Transverse colon (tissue), 4 donors: Measurements from ENCODE around the gene VCPKMT. TPM values are rescaled to one million over a fixed set of nuclear protein-coding genes. Genes with fewer than 3 reads are reported as not detected.

ENCODE experiments used
- DNase-seq: peaks from one replicate; pipeline ENCODE4 v3.0.0-alpha.2; 2019
- H3K27ac ChIP-seq, 4 donors: fragments of 200-600 bp; sonication (generic); 2 replicates each; pipeline ENCODE4 v1.5.1; 2016 to 2018; ENCODE audit warnings: inconsistent platforms in 4 of 4
- H3K27me3 ChIP-seq: fragments of 200-600 bp; sonication (generic); 2 replicates; pipeline ENCODE4 v1.5.1; 2017; ENCODE audit warnings: inconsistent platforms
- H3K36me3 ChIP-seq, 4 donors: fragments of 200-600 bp; sonication (generic); 2 replicates each; pipeline ENCODE4 v1.5.1; 2017 to 2019; ENCODE audit warnings: inconsistent platforms in 4 of 4
- H3K4me1 ChIP-seq, 4 donors: fragments of 200-600 bp; sonication (generic); 2 replicates each; pipeline ENCODE4 v1.5.1; 2017 to 2020; ENCODE audit warnings: inconsistent platforms in 4 of 4
- H3K4me3 ChIP-seq, 4 donors: fragments of 200-600 bp; sonication (generic); 1 replicate in 1 of 4; 2 replicates in 3 of 4; pipeline versions ENCODE4 v1.5.1 to v1.6.1; 2017 to 2019; ENCODE audit warnings: inconsistent platforms in 4 of 4
- H3K9me3 ChIP-seq, 2 donors: fragments of 200-600 bp; sonication (generic); 2 replicates each; pipeline ENCODE4 v1.5.1; 2017 to 2019; ENCODE audit warnings: inconsistent platforms in 2 of 2
- EP300 ChIP-seq: sonication (generic); formaldehyde crosslinking; IDR thresholded peaks from one replicate; pipeline ENCODE4 v1.6.1; 2017; ENCODE audit warnings: antibody characterized with exemption, low read depth
- POLR2A ChIP-seq: fragments of 450-650 bp; IDR thresholded peaks from one replicate; pipeline ENCODE4 v1.6.1; 2016; ENCODE audit warnings: antibody characterized with exemption, mild to moderate bottlenecking, moderate library complexity
- POLR2AphosphoS5 ChIP-seq, 3 donors: sonication (generic); formaldehyde crosslinking; IDR thresholded peaks; one replicate each; pipeline ENCODE4 v1.6.1; 2016; ENCODE audit warnings: antibody characterized with exemption in 3 of 3
- WGBS, 2 donors: methylation state at CpG; one replicate each; pipeline ENCODE4 v1.1.5; 2018; ENCODE audit warnings: low coverage in 1 of 2; 5-methylcytosine and 5-hydroxymethylcytosine counted together
- in situ Hi-C, 4 donors: fragments of 200-750 bp; cut with MboI; loops; one replicate each; pipeline versions ENCODE4 v1.15.0 to v1.15.1; 2017; ENCODE audit warnings: low sequenced_read_pairs in 3 of 4, low pct_ligation_motif_present in 1 of 4, low pct_unique_long_range_greater_than_20kb in 1 of 4
- intact Hi-C: fragments of 100-400 bp; cut with DNase I; formaldehyde crosslinking; loops from one replicate; pipeline ENCODE4 v1.15.1; 2023; ENCODE audit warnings: low total_unique reads
- total RNA-seq, 4 donors: library from RNA; depleted of rRNA; stranded (reverse); fragments of >200 nt; gene quantifications; one replicate each; pipeline ENCODE4 v1.1.0, GENCODE V29; 2016
- TF ChIP-seq, protein P1 (sequence below), 5 experiments: fragments of 200-600 bp in 3 of 5; fragments of 450-650 bp in 2 of 5; sonication (generic) in 3 of 5; IDR thresholded peaks; 1 replicate in 2 of 5; 2 replicates in 3 of 5; pipeline ENCODE4 v1.5.1; 2016 to 2017; ENCODE audit warnings: antibody characterized with exemption in 5 of 5, inconsistent platforms in 3 of 5, mild to moderate bottlenecking in 2 of 5, moderate library complexity in 1 of 5

The VCPKMT gene
- 10 to 100 TPM in 1 of 4 donors, 1 to 10 TPM in 3; 3.7 to 12.1 (median 5.9) TPM for total RNA-seq

- Histone ChIP-seq H3K27me3 (no peaks in the 10 kb centered on the region), H3K4me3 (peak within 1 kb of the TSS; percentile 68 to 95 (median 79)), H3K27ac (peak within 1 kb of the TSS; percentile 83 to 97 (median 89)), H3K9me3 (no peaks in the 10 kb centered on the region), H3K36me3 (peaks cover 0 to 30% (median 5%) of the 10 kb centered on the region in 4 donors), H3K4me1 (peaks cover 8 to 22% (median 13%) of the 10 kb centered on the region in 4 donors)
- WGBS, 2 donors = 1% methylated on average over 46 of the region's 63 CpGs; no CpG with 5 or more reads in 1 of the 2 donors
- TF ChIP-seq EP300 = no peak
- TF ChIP-seq, protein P1, sequence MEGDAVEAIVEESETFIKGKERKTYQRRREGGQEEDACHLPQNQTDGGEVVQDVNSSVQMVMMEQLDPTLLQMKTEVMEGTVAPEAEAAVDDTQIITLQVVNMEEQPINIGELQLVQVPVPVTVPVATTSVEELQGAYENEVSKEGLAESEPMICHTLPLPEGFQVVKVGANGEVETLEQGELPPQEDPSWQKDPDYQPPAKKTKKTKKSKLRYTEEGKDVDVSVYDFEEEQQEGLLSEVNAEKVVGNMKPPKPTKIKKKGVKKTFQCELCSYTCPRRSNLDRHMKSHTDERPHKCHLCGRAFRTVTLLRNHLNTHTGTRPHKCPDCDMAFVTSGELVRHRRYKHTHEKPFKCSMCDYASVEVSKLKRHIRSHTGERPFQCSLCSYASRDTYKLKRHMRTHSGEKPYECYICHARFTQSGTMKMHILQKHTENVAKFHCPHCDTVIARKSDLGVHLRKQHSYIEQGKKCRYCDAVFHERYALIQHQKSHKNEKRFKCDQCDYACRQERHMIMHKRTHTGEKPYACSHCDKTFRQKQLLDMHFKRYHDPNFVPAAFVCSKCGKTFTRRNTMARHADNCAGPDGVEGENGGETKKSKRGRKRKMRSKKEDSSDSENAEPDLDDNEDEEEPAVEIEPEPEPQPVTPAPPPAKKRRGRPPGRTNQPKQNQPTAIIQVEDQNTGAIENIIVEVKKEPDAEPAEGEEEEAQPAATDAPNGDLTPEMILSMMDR (IDR thresholded peaks at IDR 0.05) = no peak
- peak; percentile 95 for TF ChIP-seq POLR2AphosphoS5 (IDR thresholded peaks at IDR 0.05)
- TF ChIP-seq POLR2A = peak; percentile 87
- in situ Hi-C loops (loop anchor here in 2 of 4 donors (10.0 to 25.0 kb wide), 2 partner anchors 252 to 479 kb away; partner anchors contain the start of gene DNAAF2 (in 1 of the 2)), intact Hi-C loops (no loop called here)
- peak; percentile 96 for DNase-seq
Observed at GRCh38 chr14:50116181-50116956, at the start of gene VCPKMT. VCPKMT (minus strand) TSS chr14:50116572; CDS start chr14:50116552, 20 bp downstream.

- no peaks in the 10 kb centered on the region for H3K4me1 ChIP-seq
- H3K36me3 ChIP-seq = peaks cover 0 to 32% (median 17%) of the 10 kb centered on the region in 4 donors
- H3K9me3 ChIP-seq = no peaks in the 10 kb centered on the region
- H3K27ac ChIP-seq = no peak overlapping the region
- WGBS, 2 donors = 94% methylated on average over 4 of the region's 4 CpGs
- in situ Hi-C loops = no loop called here
- TF ChIP-seq, protein P1 (IDR thresholded peaks at IDR 0.05) = no peak
- no peak for TF ChIP-seq EP300
- intact Hi-C loops = no loop called here
- no peak for DNase-seq
- H3K27me3 ChIP-seq = no peaks in the 10 kb centered on the region
- H3K4me3 ChIP-seq = no peak overlapping the region
Observed at GRCh38 chr14:50156111-50156510, 39.7 kb upstream of the VCPKMT start.

DNA sequence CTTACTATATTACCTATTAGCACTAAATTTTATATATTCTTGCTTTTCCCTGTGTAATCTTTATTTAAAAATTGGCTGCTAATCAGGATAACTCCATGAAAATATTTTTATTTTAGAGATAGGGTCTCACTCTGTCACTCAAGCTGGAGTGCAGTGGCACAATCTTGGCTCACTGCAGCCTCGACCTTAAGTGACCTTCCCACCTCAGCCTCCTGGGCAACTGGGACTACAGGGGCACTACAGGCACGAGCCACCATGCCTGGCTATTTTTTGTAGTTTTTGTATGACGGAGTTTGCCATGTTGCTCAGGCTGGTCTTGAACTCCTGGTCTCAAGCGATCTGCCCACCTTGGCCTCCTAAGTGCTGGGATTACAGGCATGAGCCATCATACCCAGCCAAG is 32.4 kb upstream of the VCPKMT start:
- H3K27me3 ChIP-seq = no peaks in the 10 kb centered on the region
- H3K9me3 ChIP-seq = no peaks in the 10 kb centered on the region
- TF ChIP-seq POLR2AphosphoS5 (IDR thresholded peaks at IDR 0.05) = no peak
- TF ChIP-seq, protein P1 (IDR thresholded peaks at IDR 0.05) = no peak
- TF ChIP-seq EP300 = no peak
- TF ChIP-seq POLR2A = no peak
- WGBS, 2 donors = 89% methylated on average over 4 of the region's 4 CpGs; no CpG with 5 or more reads in 1 of the 2 donors
- in situ Hi-C loops (no loop called here), intact Hi-C loops (no loop called here)
- H3K27ac ChIP-seq = no peak overlapping the region
- DNase-seq = no peak
- no peak overlapping the region for H3K4me3 ChIP-seq
- H3K36me3 ChIP-seq = peaks cover 0 to 43% (median 7%) of the 10 kb centered on the region in 4 donors
- H3K4me1 ChIP-seq = no peaks in the 10 kb centered on the region

DNA sequence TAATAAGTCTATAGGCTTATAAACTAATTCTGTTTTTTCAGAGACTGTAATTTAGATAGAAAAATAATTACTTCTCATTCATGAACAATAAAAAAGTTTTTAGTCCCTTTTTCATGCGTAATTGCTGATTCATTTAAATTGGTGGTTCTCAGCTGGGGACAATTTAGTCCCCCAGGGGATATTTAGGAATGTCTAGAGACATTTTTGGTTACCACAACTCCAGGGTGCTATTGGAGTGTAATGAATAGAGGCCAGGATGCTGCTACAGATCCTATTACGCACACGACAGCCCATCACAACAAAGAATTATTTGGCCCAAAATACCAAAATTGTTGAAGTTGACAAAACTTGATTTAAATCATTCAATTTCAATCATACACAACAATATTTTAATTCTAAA is 22.8 kb upstream of the VCPKMT start:
- in situ Hi-C loops = no loop called here
- intact Hi-C loops = no loop called here
- H3K27me3 ChIP-seq = no peaks in the 10 kb centered on the region
- peaks cover 0 to 26% (median 5%) of the 10 kb centered on the region in 4 donors for H3K36me3 ChIP-seq
- no peak for TF ChIP-seq POLR2AphosphoS5 (IDR thresholded peaks at IDR 0.05)
- TF ChIP-seq EP300 = no peak
- TF ChIP-seq, protein P1 (IDR thresholded peaks at IDR 0.05) = no peak
- TF ChIP-seq POLR2A = no peak
- no peak for DNase-seq
- 95% methylated on average over 3 of the region's 3 CpGs for WGBS, 2 donors
- H3K4me1 ChIP-seq = no peaks in the 10 kb centered on the region
- no peak overlapping the region for H3K27ac ChIP-seq
- H3K9me3 ChIP-seq = no peaks in the 10 kb centered on the region
- no peak overlapping the region for H3K4me3 ChIP-seq
